Measurements from ENCODE around the gene CERK. TPM values are rescaled to one million over a fixed set of nuclear protein-coding genes. Genes with fewer than 3 reads are reported as not detected.

CERK gene
- total and polyA plus RNA-seq, 2 donors: 46.2 to 47.1 TPM

- no peak for DNase-seq (ENCODE audit: low read depth in 6 of 9, low spot score in 9 of 9)
- Histone ChIP-seq H3K4me1 (ENCODE audit: control insufficient read depth in 2 of 2, insufficient read depth in 2 of 2, low read length in 2 of 2) (peaks cover 8 to 14% of the 10 kb centered on the region in 2 donors), H3K36me3 (ENCODE audit: control insufficient read depth in 2 of 2, insufficient read depth in 2 of 2, low read length in 1 of 2) (peaks cover 0 to 3% of the 10 kb centered on the region in 2 donors), H3K27ac (ENCODE audit: low read depth in 1 of 2, low read length in 1 of 2) (no peak overlapping the region), H3K4me3 (ENCODE audit: low read length in 2 of 2) (no peak overlapping the region), H3K27me3 (ENCODE audit: control insufficient read depth in 2 of 2, insufficient read depth in 1 of 2, low read length in 1 of 2) (no peaks in the 10 kb centered on the region), H3K9me3 (ENCODE audit: control insufficient read depth in 2 of 2, insufficient read depth in 1 of 2, low read length in 1 of 2) (peaks cover 3 to 7% of the 10 kb centered on the region in 2 donors)
- WGBS: 97% methylated on average over 6 of the region's 6 CpGs
These were observed 23.0 kb upstream of the CERK start for GRCh38 chr22:46761017-46761416.

GRCh38 chr22:46758867-46759290 is 20.8 kb upstream of the CERK start:
- H3K36me3 ChIP-seq (ENCODE audit: control insufficient read depth in 2 of 2, insufficient read depth in 2 of 2, low read length in 1 of 2): peaks cover 0 to 3% of the 10 kb centered on the region in 2 donors
- no peak overlapping the region for H3K4me3 ChIP-seq (ENCODE audit: low read length in 2 of 2)
- peak in 2 of 9 donors; percentile 54 to 71 for DNase-seq (ENCODE audit: low read depth in 6 of 9, low spot score in 9 of 9)
- peaks cover 6 to 17% of the 10 kb centered on the region in 2 donors for H3K4me1 ChIP-seq (ENCODE audit: control insufficient read depth in 2 of 2, insufficient read depth in 2 of 2, low read length in 2 of 2)
- H3K27me3 ChIP-seq (ENCODE audit: control insufficient read depth in 2 of 2, insufficient read depth in 1 of 2, low read length in 1 of 2): no peaks in the 10 kb centered on the region
- H3K9me3 ChIP-seq (ENCODE audit: control insufficient read depth in 2 of 2, insufficient read depth in 1 of 2, low read length in 1 of 2): peaks cover 6 to 19% of the 10 kb centered on the region in 2 donors
- WGBS: 67% methylated on average over 6 of the region's 6 CpGs
- H3K27ac ChIP-seq (ENCODE audit: low read depth in 1 of 2, low read length in 1 of 2): no peak overlapping the region

GRCh38 chr22:46758121-46758520 is 20.1 kb upstream of the CERK start:
- Histone ChIP-seq H3K27ac (ENCODE audit: low read depth in 1 of 2, low read length in 1 of 2) (no peak overlapping the region), H3K36me3 (ENCODE audit: control insufficient read depth in 2 of 2, insufficient read depth in 2 of 2, low read length in 1 of 2) (peaks cover 0 to 3% of the 10 kb centered on the region in 2 donors), H3K4me1 (ENCODE audit: control insufficient read depth in 2 of 2, insufficient read depth in 2 of 2, low read length in 2 of 2) (peaks cover 0 to 14% of the 10 kb centered on the region in 2 donors), H3K4me3 (ENCODE audit: low read length in 2 of 2) (no peak overlapping the region), H3K27me3 (ENCODE audit: control insufficient read depth in 2 of 2, insufficient read depth in 1 of 2, low read length in 1 of 2) (no peaks in the 10 kb centered on the region), H3K9me3 (ENCODE audit: control insufficient read depth in 2 of 2, insufficient read depth in 1 of 2, low read length in 1 of 2) (peaks cover 6 to 19% of the 10 kb centered on the region in 2 donors)
- no peak for DNase-seq (ENCODE audit: low read depth in 6 of 9, low spot score in 9 of 9)
- 84% methylated on average over 1 of the region's 1 CpG for WGBS

- Histone ChIP-seq H3K27ac (ENCODE audit: low read depth in 1 of 2, low read length in 1 of 2) (no peak overlapping the region), H3K27me3 (ENCODE audit: control insufficient read depth in 2 of 2, insufficient read depth in 1 of 2, low read length in 1 of 2) (no peaks in the 10 kb centered on the region), H3K4me1 (ENCODE audit: control insufficient read depth in 2 of 2, insufficient read depth in 2 of 2, low read length in 2 of 2) (peaks cover 0 to 11% of the 10 kb centered on the region in 2 donors), H3K36me3 (ENCODE audit: control insufficient read depth in 2 of 2, insufficient read depth in 2 of 2, low read length in 1 of 2) (peaks cover 0 to 3% of the 10 kb centered on the region in 2 donors), H3K4me3 (ENCODE audit: low read length in 2 of 2) (no peak overlapping the region), H3K9me3 (ENCODE audit: control insufficient read depth in 2 of 2, insufficient read depth in 1 of 2, low read length in 1 of 2) (peaks cover 7 to 19% of the 10 kb centered on the region in 2 donors)
- WGBS: 91% methylated on average over 2 of the region's 2 CpGs
- DNase-seq (ENCODE audit: low read depth in 6 of 9, low spot score in 9 of 9): no peak
These were observed 19.1 kb upstream of the CERK start for GRCh38 chr22:46757104-46757503.

GRCh38 chr22:46756097-46756496 is 18.0 kb upstream of the CERK start:
- peaks cover 7 to 19% of the 10 kb centered on the region in 2 donors for H3K9me3 ChIP-seq (ENCODE audit: control insufficient read depth in 2 of 2, insufficient read depth in 1 of 2, low read length in 1 of 2)
- peaks cover 0 to 3% of the 10 kb centered on the region in 2 donors for H3K4me1 ChIP-seq (ENCODE audit: control insufficient read depth in 2 of 2, insufficient read depth in 2 of 2, low read length in 2 of 2)
- no peak for DNase-seq (ENCODE audit: low read depth in 6 of 9, low spot score in 9 of 9)
- 96% methylated on average over 1 of the region's 1 CpG for whole genome bisulfite sequencing
- no peak overlapping the region for H3K27ac ChIP-seq (ENCODE audit: low read depth in 1 of 2, low read length in 1 of 2)
- H3K36me3 ChIP-seq (ENCODE audit: control insufficient read depth in 2 of 2, insufficient read depth in 2 of 2, low read length in 1 of 2): peaks cover 0 to 3% of the 10 kb centered on the region in 2 donors
- H3K4me3 ChIP-seq (ENCODE audit: low read length in 2 of 2): no peak overlapping the region
- H3K27me3 ChIP-seq (ENCODE audit: control insufficient read depth in 2 of 2, insufficient read depth in 1 of 2, low read length in 1 of 2): no peaks in the 10 kb centered on the region

- Histone ChIP-seq H3K9me3 (ENCODE audit: control insufficient read depth in 2 of 2, insufficient read depth in 1 of 2, low read length in 1 of 2) (peaks cover 7 to 19% of the 10 kb centered on the region in 2 donors), H3K4me1 (ENCODE audit: control insufficient read depth in 2 of 2, insufficient read depth in 2 of 2, low read length in 2 of 2) (peaks cover 0 to 4% of the 10 kb centered on the region in 2 donors), H3K27ac (ENCODE audit: low read depth in 1 of 2, low read length in 1 of 2) (peak overlapping the region in 1 of 2 donors; percentile 26), H3K4me3 (ENCODE audit: low read length in 2 of 2) (no peak overlapping the region), H3K27me3 (ENCODE audit: control insufficient read depth in 2 of 2, insufficient read depth in 1 of 2, low read length in 1 of 2) (no peaks in the 10 kb centered on the region), H3K36me3 (ENCODE audit: control insufficient read depth in 2 of 2, insufficient read depth in 2 of 2, low read length in 1 of 2) (peaks cover 0 to 3% of the 10 kb centered on the region in 2 donors)
- 99% methylated on average over 2 of the region's 2 CpGs for WGBS
- no peak for DNase-seq (ENCODE audit: low read depth in 6 of 9, low spot score in 9 of 9)
These were observed 17.5 kb upstream of the CERK start for GRCh38 chr22:46755525-46755924.

GRCh38 chr22:46754826-46755225 is 16.8 kb upstream of the CERK start:
- Histone ChIP-seq H3K4me3 (ENCODE audit: low read length in 2 of 2) (no peak overlapping the region), H3K27me3 (ENCODE audit: control insufficient read depth in 2 of 2, insufficient read depth in 1 of 2, low read length in 1 of 2) (no peaks in the 10 kb centered on the region)
- WGBS: 96% methylated on average over 6 of the region's 6 CpGs

GRCh38 chr22:46754110-46754799 is 16.2 kb upstream of the CERK start:
- no peaks in the 10 kb centered on the region for H3K27me3 ChIP-seq (ENCODE audit: control insufficient read depth in 2 of 2, insufficient read depth in 1 of 2, low read length in 1 of 2)
- H3K9me3 ChIP-seq (ENCODE audit: control insufficient read depth in 2 of 2, insufficient read depth in 1 of 2, low read length in 1 of 2): peaks cover 7 to 19% of the 10 kb centered on the region in 2 donors
- WGBS: 49% methylated on average over 14 of the region's 14 CpGs
- no peak for DNase-seq (ENCODE audit: low read depth in 6 of 9, low spot score in 9 of 9)
- no peaks in the 10 kb centered on the region for H3K36me3 ChIP-seq (ENCODE audit: control insufficient read depth in 2 of 2, insufficient read depth in 2 of 2, low read length in 1 of 2)
- peaks cover 6 to 16% of the 10 kb centered on the region in 2 donors for H3K4me1 ChIP-seq (ENCODE audit: control insufficient read depth in 2 of 2, insufficient read depth in 2 of 2, low read length in 2 of 2)
- H3K27ac ChIP-seq (ENCODE audit: low read depth in 1 of 2, low read length in 1 of 2): peak overlapping the region; percentile 35 to 68
- H3K4me3 ChIP-seq (ENCODE audit: low read length in 2 of 2): no peak overlapping the region

More at GRCh38 chr22:46754826-46755225, 16.8 kb upstream of the CERK start:
- no peak overlapping the region for H3K27ac ChIP-seq (ENCODE audit: low read depth in 1 of 2, low read length in 1 of 2)
- H3K4me1 ChIP-seq (ENCODE audit: control insufficient read depth in 2 of 2, insufficient read depth in 2 of 2, low read length in 2 of 2): peaks cover 1 to 10% of the 10 kb centered on the region in 2 donors
- no peak for DNase-seq (ENCODE audit: low read depth in 6 of 9, low spot score in 9 of 9)
- H3K36me3 ChIP-seq (ENCODE audit: control insufficient read depth in 2 of 2, insufficient read depth in 2 of 2, low read length in 1 of 2): peaks cover 0 to under 1% of the 10 kb centered on the region in 2 donors
- peaks cover 7 to 19% of the 10 kb centered on the region in 2 donors for H3K9me3 ChIP-seq (ENCODE audit: control insufficient read depth in 2 of 2, insufficient read depth in 1 of 2, low read length in 1 of 2)

GRCh38 chr22:46753761-46754109 is 15.7 kb upstream of the CERK start:
- H3K4me1 ChIP-seq (ENCODE audit: control insufficient read depth in 2 of 2, insufficient read depth in 2 of 2, low read length in 2 of 2): peaks cover 9 to 21% of the 10 kb centered on the region in 2 donors
- peak overlapping the region; percentile 35 to 61 for H3K27ac ChIP-seq (ENCODE audit: low read depth in 1 of 2, low read length in 1 of 2)
- no peaks in the 10 kb centered on the region for H3K36me3 ChIP-seq (ENCODE audit: control insufficient read depth in 2 of 2, insufficient read depth in 2 of 2, low read length in 1 of 2)
- 83% methylated on average over 4 of the region's 4 CpGs for WGBS
- DNase-seq (ENCODE audit: low read depth in 6 of 9, low spot score in 9 of 9): no peak
- H3K27me3 ChIP-seq (ENCODE audit: control insufficient read depth in 2 of 2, insufficient read depth in 1 of 2, low read length in 1 of 2): no peaks in the 10 kb centered on the region
- H3K9me3 ChIP-seq (ENCODE audit: control insufficient read depth in 2 of 2, insufficient read depth in 1 of 2, low read length in 1 of 2): peaks cover 7 to 19% of the 10 kb centered on the region in 2 donors
- no peak overlapping the region for H3K4me3 ChIP-seq (ENCODE audit: low read length in 2 of 2)

Measured in thymus (tissue), 11 donors.